Ascending aorta (tissue), 2 donors: ENCODE data around the gene ASGR1. TPM values are rescaled to one million over a fixed set of nuclear protein-coding genes. Genes with fewer than 3 reads are reported as not detected.
A peak's percentile ranks its signal among the peaks of the same experiment; 100 is the strongest.

Source experiments
- DNase-seq, 2 donors: peaks; one replicate each; pipeline ENCODE4 v3.0.0-alpha.2; 2019; ENCODE audit warnings: low spot score in 2 of 2
- H3K27ac ChIP-seq, 2 donors: fragments of 200-600 bp; sonication (generic); one replicate each; pipeline ENCODE4 v1.5.1; 2016 to 2017; ENCODE audit warnings: mild to moderate bottlenecking in 1 of 2
- H3K27me3 ChIP-seq: fragments of 200-600 bp; sonication (generic); one replicate; pipeline ENCODE4 v1.5.1; 2017
- H3K36me3 ChIP-seq, 2 donors: fragments of 200-600 bp; sonication (generic); one replicate each; pipeline ENCODE4 v1.5.1; 2016
- H3K4me1 ChIP-seq, 2 donors: fragments of 200-600 bp; sonication (generic); one replicate each; pipeline ENCODE4 v1.5.1; 2016 to 2017; ENCODE audit warnings: mild to moderate bottlenecking in 1 of 2
- H3K4me3 ChIP-seq, 2 donors: fragments of 200-600 bp; sonication (generic); one replicate each; pipeline ENCODE4 v1.5.1; 2016 to 2017; ENCODE audit warnings: mild to moderate bottlenecking in 1 of 2
- H3K9me3 ChIP-seq, 2 donors: fragments of 200-600 bp; sonication (generic); one replicate each; pipeline ENCODE4 v1.5.1; 2016
- CTCF ChIP-seq, 3 experiments: fragments of 200-600 bp in 2 of 3; fragments of 450-650 bp in 1 of 3; sonication (generic) in 2 of 3; IDR thresholded peaks; one replicate each; pipeline ENCODE4 v1.5.1; 2016 to 2019; ENCODE audit warnings: antibody characterized with exemption in 3 of 3, mild to moderate bottlenecking in 1 of 3, moderate library complexity in 1 of 3
- intact Hi-C: fragments of 100-400 bp; cut with DNase I; formaldehyde crosslinking; loops from one replicate; pipeline ENCODE4 v1.15.1; 2023
- total RNA-seq: library from RNA; depleted of rRNA; stranded (reverse); fragments of >200 nt; gene quantifications from one replicate; pipeline ENCODE4 v1.1.0, GENCODE V29; 2016

The ASGR1 gene
- total RNA-seq, 1 donor from 2014 or later: 3.9 TPM

- peak in 1 of 2 donors; percentile 80 for DNase-seq
- intact Hi-C loops: loop anchor here (2.0 kb wide), 2 partner anchors 84 to 92 kb away; partner anchors contain the start of gene SLC16A11
- Histone ChIP-seq H3K36me3 (no peaks in the 10 kb centered on the region), H3K27me3 (no peaks in the 10 kb centered on the region), H3K27ac (no peak overlapping the region), H3K4me3 (no peak overlapping the region), H3K9me3 (no peaks in the 10 kb centered on the region), H3K4me1 (no peaks in the 10 kb centered on the region)
- peak; percentile 75 to 88 (median 78) for TF ChIP-seq CTCF (IDR thresholded peaks at IDR 0.05)
Measured at GRCh38 chr17:7136266-7136877, 42.8 kb downstream of the ASGR1 start.

- Histone ChIP-seq H3K4me3 (no peak overlapping the region), H3K27me3 (no peaks in the 10 kb centered on the region), H3K27ac (no peak overlapping the region), H3K9me3 (no peaks in the 10 kb centered on the region), H3K36me3 (no peaks in the 10 kb centered on the region), H3K4me1 (no peaks in the 10 kb centered on the region)
- no peak for DNase-seq
- intact Hi-C loops: no loop called here
- TF ChIP-seq CTCF (IDR thresholded peaks at IDR 0.05): no peak
Measured at GRCh38 chr17:7133916-7134315, 45.3 kb downstream of the ASGR1 start.

- no peaks in the 10 kb centered on the region for H3K4me1 ChIP-seq
- DNase-seq: peak in 1 of 2 donors; percentile 73
- no peaks in the 10 kb centered on the region for H3K9me3 ChIP-seq
- TF ChIP-seq CTCF (IDR thresholded peaks at IDR 0.05): peak in 1 of 3 experiments; percentile 25
- intact Hi-C loops: no loop called here
- no peak overlapping the region for H3K4me3 ChIP-seq
- no peaks in the 10 kb centered on the region for H3K27me3 ChIP-seq
- H3K27ac ChIP-seq: no peak overlapping the region
- no peaks in the 10 kb centered on the region for H3K36me3 ChIP-seq
Measured at GRCh38 chr17:7133424-7133823, 45.7 kb downstream of the ASGR1 start.

GRCh38 chr17:7132511-7133094 lies 46.6 kb downstream of the ASGR1 start:
- intact Hi-C loops: no loop called here

GRCh38 chr17:7131423-7131791 lies 47.8 kb downstream of the ASGR1 start:
- peak overlapping the region in 1 of 2 donors; percentile 25 for H3K4me3 ChIP-seq
- H3K27ac ChIP-seq: peak overlapping the region in 1 of 2 donors; percentile 22
- no peaks in the 10 kb centered on the region for H3K27me3 ChIP-seq
- DNase-seq: no peak
- intact Hi-C loops: no loop called here
- no peaks in the 10 kb centered on the region for H3K4me1 ChIP-seq
- no peak for TF ChIP-seq CTCF (IDR thresholded peaks at IDR 0.05)
- H3K36me3 ChIP-seq: no peaks in the 10 kb centered on the region
- no peaks in the 10 kb centered on the region for H3K9me3 ChIP-seq

More at GRCh38 chr17:7132511-7133094, 46.6 kb downstream of the ASGR1 start:
- no peaks in the 10 kb centered on the region for H3K27me3 ChIP-seq
- H3K27ac ChIP-seq: no peak overlapping the region
- no peaks in the 10 kb centered on the region for H3K9me3 ChIP-seq
- DNase-seq: no peak
- no peaks in the 10 kb centered on the region for H3K4me1 ChIP-seq
- no peak for TF ChIP-seq CTCF (IDR thresholded peaks at IDR 0.05)
- no peaks in the 10 kb centered on the region for H3K36me3 ChIP-seq
- no peak overlapping the region for H3K4me3 ChIP-seq
